B cell (primary cell): ENCODE data around the gene LRRC8D. TPM values are rescaled to one million over a fixed set of nuclear protein-coding genes. Genes with fewer than 3 reads are reported as not detected.

Experiments used
- ATAC-seq: fragments of 200-7000 bp; cut with Tn5 transposase; one replicate; pipeline ENCODE4 v1.10.0; 2021; ENCODE audit warnings: low read depth, mild to moderate bottlenecking, moderate number of reproducible peaks, moderate library complexity
- CTCF ChIA-PET: fragments of 350-600 bp; sonication (Branson Sonifier 250); formaldehyde crosslinking; loops from one replicate; lab custom pipeline; 2021; ENCODE audit warnings: antibody characterized with exemption, inconsistent platforms; lab: Charles Lee
- POLR2A ChIA-PET: fragments of 350-600 bp; sonication (Branson Sonifier 250); formaldehyde crosslinking; loops from one replicate; lab custom pipeline; 2021; ENCODE audit warnings: antibody characterized with exemption; lab: Charles Lee
- DNase-seq: peaks from one replicate; pipeline ENCODE4 v3.0.0; 2013
- H2AFZ ChIP-seq: 2 replicates; pipeline ENCODE4 v1.6.1; 2012; ENCODE audit warnings: mild to moderate bottlenecking, low read depth, low read length; ENCODE audit not compliant: insufficient read depth, poor library complexity, severe bottlenecking
- H3K27ac ChIP-seq, 2 donors: 1 replicate in 1 of 2; 2 replicates in 1 of 2; pipeline ENCODE4 v1.5.1; 2012 to 2013; ENCODE audit warnings: low read length in 2 of 2, mild to moderate bottlenecking in 2 of 2, moderate library complexity in 1 of 2
- H3K27me3 ChIP-seq, 4 experiments: fragments of 200-600 bp in 1 of 4; sonication (generic) in 1 of 4; replicated peaks in 1 of 4; 1 replicate in 2 of 4; 2 replicates in 2 of 4; pipeline versions ENCODE4 v1.6.1 to v1.7.0; 2013 to 2016; ENCODE audit warnings: low read length in 3 of 4, mild to moderate bottlenecking in 2 of 4, mixed read lengths in 1 of 4, moderate library complexity in 1 of 4; ENCODE audit not compliant: insufficient read depth in 4 of 4, control insufficient read depth in 3 of 4; ENCODE audit errors: control extremely low read depth in 1 of 4
- H3K36me3 ChIP-seq, 2 experiments: replicated peaks in 1 of 2; 1 replicate in 1 of 2; 2 replicates in 1 of 2; pipeline versions ENCODE4 v1.6.1 to v1.7.1; 2013; ENCODE audit warnings: low read length in 1 of 2; ENCODE audit not compliant: insufficient read depth in 2 of 2, control insufficient read depth in 1 of 2; ENCODE audit errors: control extremely low read depth in 1 of 2, extremely low read depth in 1 of 2
- H3K4me1 ChIP-seq, 2 donors: fragments of 200-600 bp in 1 of 2; sonication (generic) in 1 of 2; 1 replicate in 1 of 2; 2 replicates in 1 of 2; pipeline versions ENCODE4 v1.5.1 to v1.6.1; 2013 to 2017; ENCODE audit warnings: low read length in 2 of 2; ENCODE audit not compliant: control insufficient read depth in 2 of 2, insufficient read depth in 2 of 2
- H3K4me2 ChIP-seq: replicated peaks from 2 replicates; pipeline ENCODE3; 2012; ENCODE audit warnings: mild to moderate bottlenecking, low read depth, low read length; ENCODE audit not compliant: poor library complexity, severe bottlenecking
- H3K4me3 ChIP-seq, 5 experiments: fragments of 200-600 bp in 1 of 5; sonication (generic) in 1 of 5; 1 replicate in 3 of 5; 2 replicates in 2 of 5; pipeline versions ENCODE4 v1.5.1 to v1.7.0; 2011 to 2016; ENCODE audit warnings: low read length in 4 of 5, mild to moderate bottlenecking in 4 of 5, low read depth in 2 of 5, control low read depth in 1 of 5, moderate library complexity in 1 of 5; ENCODE audit not compliant: insufficient read depth in 1 of 5; ENCODE audit errors: control extremely low read depth in 1 of 5, extremely low read depth in 1 of 5
- H3K79me2 ChIP-seq: fragments of 200-600 bp; sonication (generic); one replicate; pipeline ENCODE4 v1.6.0; 2016; ENCODE audit warnings: low read length; ENCODE audit not compliant: control insufficient read depth, insufficient read depth
- H3K9ac ChIP-seq: fragments of 200-600 bp; sonication (generic); 2 replicates; pipeline ENCODE4 v1.6.1; 2017; ENCODE audit warnings: mild to moderate bottlenecking, low read length, moderate library complexity
- H3K9me3 ChIP-seq, 3 donors: one replicate each; pipeline versions ENCODE4 v1.6.1 to v1.7.1; 2013; ENCODE audit warnings: low read length in 2 of 3; ENCODE audit not compliant: control insufficient read depth in 2 of 3, insufficient read depth in 1 of 3; ENCODE audit errors: control extremely low read depth in 1 of 3
- H4K20me1 ChIP-seq: 2 replicates; pipeline ENCODE4 v1.6.0; 2012; ENCODE audit warnings: mild to moderate bottlenecking, low read length; ENCODE audit not compliant: insufficient read depth, control insufficient read depth, poor library complexity, severe bottlenecking
- H3K27ac Mint-ChIP-seq: one replicate; pipeline ENCODE4 v1.8.0; 2021; ENCODE audit warnings: mixed read lengths
- H3K27me3 Mint-ChIP-seq: one replicate; pipeline ENCODE4 v1.8.0; 2021; ENCODE audit warnings: mixed read lengths
- H3K4me1 Mint-ChIP-seq: one replicate; pipeline ENCODE4 v1.8.0; 2021; ENCODE audit warnings: mixed read lengths
- H3K4me3 Mint-ChIP-seq: one replicate; pipeline ENCODE4 v1.8.0; 2021; ENCODE audit warnings: mixed read lengths
- H3K9me3 Mint-ChIP-seq: one replicate; pipeline ENCODE4 v1.8.0; 2022; ENCODE audit warnings: mixed read lengths; ENCODE audit not compliant: insufficient read depth
- EZH2 ChIP-seq: IDR thresholded peaks from 2 replicates; pipeline ENCODE4 v1.6.1; 2012; ENCODE audit warnings: borderline replicate concordance, low read depth, mild to moderate bottlenecking, moderate library complexity, low read length; ENCODE audit not compliant: insufficient read depth, poor library complexity, severe bottlenecking
- WGBS: methylation state at CpG from one replicate; pipeline ENCODE4 v1.1.5; 2013; ENCODE audit warnings: missing lambda C conversion rate; ENCODE audit not compliant: insufficient coverage; 5-methylcytosine and 5-hydroxymethylcytosine counted together
- intact Hi-C: fragments of 100-400 bp; cut with micrococcal nuclease; formaldehyde crosslinking; loops from one replicate; pipeline ENCODE4 v1.10.0; 2022
- polyA plus RNA-seq: library from polyadenylated mRNA; depleted of rRNA; stranded (reverse); fragments of >200 nt; gene quantifications from 2 replicates; pipeline ENCODE4 v1.2.3, GENCODE V29; 2012
- total RNA-seq, 2 donors: library from RNA; stranded (reverse); fragments of 120-200 nt in 1 of 2; gene quantifications; 1 replicate in 1 of 2; 2 replicates in 1 of 2; pipeline versions ENCODE4 v1.2.3 to v1.2.4, GENCODE V29; 2013 to 2022
- TF ChIP-seq, protein P1 (sequence below): fragments of 200-600 bp; IDR thresholded peaks from one replicate; pipeline ENCODE4 v1.8.0; 2022; ENCODE audit warnings: antibody characterized with exemption, mild to moderate bottlenecking

Gene LRRC8D
- total and polyA plus RNA-seq, 2 donors (not counting 1 experiment from before 2014, with no cell fraction given), result 23.7 to 47.0 TPM

DNA sequence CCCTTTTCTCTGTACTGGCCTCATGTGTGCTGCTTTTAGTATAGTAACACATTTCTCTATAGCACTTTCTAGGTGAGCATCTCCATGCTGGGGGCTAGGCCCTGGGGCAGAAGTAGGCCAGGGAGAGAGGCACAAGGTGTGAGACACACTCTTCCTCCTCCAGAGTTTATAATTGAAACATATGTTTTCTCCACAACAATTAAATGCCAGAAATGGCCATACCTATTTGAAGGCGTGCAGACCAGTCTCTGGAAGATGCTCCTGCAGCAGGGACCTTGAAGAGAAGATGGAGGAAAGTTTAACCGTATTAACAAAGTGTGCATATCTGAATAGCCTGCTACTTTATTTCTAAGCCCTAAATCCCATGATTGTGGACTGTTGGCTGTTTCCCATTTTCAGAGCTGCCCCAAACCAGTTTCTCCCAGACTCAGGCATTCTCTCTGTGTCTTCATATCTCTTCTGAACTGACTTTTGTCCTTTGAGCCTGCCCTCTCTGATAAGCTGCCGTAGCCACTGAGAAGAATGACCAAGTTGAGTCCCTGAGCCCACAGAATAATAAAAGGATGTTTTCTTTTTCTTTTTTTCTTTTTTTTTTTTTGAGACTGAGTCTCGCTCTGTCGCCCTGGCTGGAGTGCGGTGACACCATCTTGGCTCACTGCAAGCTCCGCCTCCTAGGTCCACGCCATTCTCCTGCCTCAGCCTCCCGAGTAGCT lies 81.3 kb downstream of the LRRC8D start:
- no peak overlapping the region for H2AFZ ChIP-seq
- DNase-seq, result no peak
- no peaks in the 10 kb centered on the region for H3K27me3 ChIP-seq
- ChIA-PET CTCF (no interaction called here), POLR2A (no interaction called here)
- no peaks in the 10 kb centered on the region for H3K9me3 ChIP-seq
- no peak overlapping the region for H3K27ac ChIP-seq
- 100% methylated on average over 3 of the region's 9 CpGs for WGBS
- TF ChIP-seq EZH2, result no peak
- TF ChIP-seq, protein P1, sequence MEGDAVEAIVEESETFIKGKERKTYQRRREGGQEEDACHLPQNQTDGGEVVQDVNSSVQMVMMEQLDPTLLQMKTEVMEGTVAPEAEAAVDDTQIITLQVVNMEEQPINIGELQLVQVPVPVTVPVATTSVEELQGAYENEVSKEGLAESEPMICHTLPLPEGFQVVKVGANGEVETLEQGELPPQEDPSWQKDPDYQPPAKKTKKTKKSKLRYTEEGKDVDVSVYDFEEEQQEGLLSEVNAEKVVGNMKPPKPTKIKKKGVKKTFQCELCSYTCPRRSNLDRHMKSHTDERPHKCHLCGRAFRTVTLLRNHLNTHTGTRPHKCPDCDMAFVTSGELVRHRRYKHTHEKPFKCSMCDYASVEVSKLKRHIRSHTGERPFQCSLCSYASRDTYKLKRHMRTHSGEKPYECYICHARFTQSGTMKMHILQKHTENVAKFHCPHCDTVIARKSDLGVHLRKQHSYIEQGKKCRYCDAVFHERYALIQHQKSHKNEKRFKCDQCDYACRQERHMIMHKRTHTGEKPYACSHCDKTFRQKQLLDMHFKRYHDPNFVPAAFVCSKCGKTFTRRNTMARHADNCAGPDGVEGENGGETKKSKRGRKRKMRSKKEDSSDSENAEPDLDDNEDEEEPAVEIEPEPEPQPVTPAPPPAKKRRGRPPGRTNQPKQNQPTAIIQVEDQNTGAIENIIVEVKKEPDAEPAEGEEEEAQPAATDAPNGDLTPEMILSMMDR, result no peak
- H3K79me2 ChIP-seq, result peaks cover 14% of the 10 kb centered on the region
- no peak overlapping the region for H3K4me2 ChIP-seq
- H3K4me1 ChIP-seq, result peaks cover 8 to 20% of the 10 kb centered on the region in 2 donors
- H3K4me3 ChIP-seq, result no peak overlapping the region
- peaks cover 30% of the 10 kb centered on the region for H4K20me1 ChIP-seq
- intact Hi-C loops, result no loop called here
- no peak overlapping the region for H3K4me3 Mint-ChIP-seq
- H3K4me1 Mint-ChIP-seq, result peaks cover 68% of the 10 kb centered on the region
- no peak for ATAC-seq
- no peaks in the 10 kb centered on the region for H3K9me3 Mint-ChIP-seq
- H3K27me3 Mint-ChIP-seq, result no peaks in the 10 kb centered on the region
- no peak overlapping the region for H3K27ac Mint-ChIP-seq
- peaks cover 0 to 2% of the 10 kb centered on the region in 2 experiments for H3K36me3 ChIP-seq
- H3K9ac ChIP-seq, result no peak overlapping the region

- ChIA-PET CTCF (no interaction called here), POLR2A (no interaction called here)
- no CpG with 5 or more reads among the region's 1 CpG for WGBS
- Histone ChIP-seq H3K4me1 (peaks cover 8 to 27% of the 10 kb centered on the region in 2 donors), H2AFZ (no peak overlapping the region), H3K9me3 (no peaks in the 10 kb centered on the region), H3K27me3 (no peaks in the 10 kb centered on the region), H3K9ac (no peak overlapping the region), H3K4me3 (no peak overlapping the region), H3K27ac (no peak overlapping the region), H3K36me3 (peaks cover 0 to 2% of the 10 kb centered on the region in 2 experiments), H4K20me1 (peaks cover 30% of the 10 kb centered on the region), H3K79me2 (peaks cover 26% of the 10 kb centered on the region), H3K4me2 (no peak overlapping the region)
- Mint-ChIP-seq H3K4me1 (peaks cover 80% of the 10 kb centered on the region), H3K27me3 (no peaks in the 10 kb centered on the region), H3K4me3 (no peak overlapping the region), H3K9me3 (no peaks in the 10 kb centered on the region), H3K27ac (no peak overlapping the region)
- intact Hi-C loops, result no loop called here
- no peak for TF ChIP-seq EZH2
- TF ChIP-seq, protein P1, result no peak
- no peak for ATAC-seq
- DNase-seq, result no peak
Observed at GRCh38 chr1:89903550-89903949, 82.7 kb downstream of the LRRC8D start.
